Right atrium auricular region (tissue), 2 donors: ENCODE data around the gene TLL1. TPM values are rescaled to one million over a fixed set of nuclear protein-coding genes. Genes with fewer than 3 reads are reported as not detected.

ENCODE experiments used
- DNase-seq: peaks from one replicate; pipeline ENCODE4 v3.0.0-alpha.2; 2019; ENCODE audit warnings: low spot score
- H3K27ac ChIP-seq, 2 donors: fragments of 200-600 bp; sonication (generic); 1 replicate in 1 of 2; 2 replicates in 1 of 2; pipeline ENCODE4 v1.5.1; 2016 to 2019
- H3K27me3 ChIP-seq, 2 donors: fragments of 200-600 bp; sonication (generic); one replicate each; pipeline versions ENCODE4 v1.5.1 to v1.6.0; 2017 to 2019
- H3K36me3 ChIP-seq: fragments of 200-600 bp; sonication (generic); one replicate; pipeline ENCODE4 v1.5.1; 2016
- H3K4me1 ChIP-seq, 2 donors: fragments of 200-600 bp; sonication (generic); one replicate each; pipeline versions ENCODE4 v1.5.1 to v1.6.0; 2017 to 2019
- H3K4me3 ChIP-seq, 2 donors: fragments of 200-600 bp; sonication (generic); 1 replicate in 1 of 2; 2 replicates in 1 of 2; pipeline ENCODE4 v1.5.1; 2017 to 2019; ENCODE audit warnings: mild to moderate bottlenecking in 1 of 2, moderate library complexity in 1 of 2
- H3K9me3 ChIP-seq, 2 donors: fragments of 200-600 bp; sonication (generic); one replicate each; pipeline ENCODE4 v1.5.1; 2019
- total RNA-seq, 2 donors: library from RNA; depleted of rRNA; stranded (reverse); fragments of >200 nt; gene quantifications; one replicate each; pipeline ENCODE4 v1.1.0, GENCODE V29; 2016
- TF ChIP-seq, protein P1 (sequence below), 2 donors: fragments of 200-600 bp; sonication (generic); IDR thresholded peaks; one replicate each; pipeline ENCODE4 v1.5.1; 2019; ENCODE audit warnings: antibody characterized with exemption in 2 of 2

TLL1 gene
- total RNA-seq, 2 donors from 2014 or later: 1.7 to 4.4 TPM

DNA sequence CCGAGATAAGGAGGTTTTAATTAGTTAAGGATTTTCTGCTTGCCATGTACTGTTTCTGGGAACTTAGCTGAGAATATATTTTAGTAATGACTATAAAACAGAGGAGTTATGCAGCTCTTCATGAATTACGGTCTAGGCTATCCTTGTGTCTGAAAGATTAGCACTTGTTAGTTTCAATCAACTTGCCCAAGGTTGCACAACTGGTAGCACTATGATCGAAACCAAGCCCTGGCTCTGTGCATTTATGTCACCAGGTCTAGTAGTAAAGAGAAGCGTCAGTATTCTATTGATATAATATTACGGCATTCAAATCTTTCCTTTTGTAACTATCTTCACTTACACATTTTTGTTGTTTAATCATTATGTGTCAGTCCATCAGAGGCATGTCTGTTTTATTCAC is 176.0 kb downstream of the TLL1 start:
- Histone ChIP-seq H3K4me1 (no peaks in the 10 kb centered on the region), H3K27me3 (no peaks in the 10 kb centered on the region), H3K4me3 (no peak overlapping the region), H3K27ac (no peak overlapping the region), H3K36me3 (no peaks in the 10 kb centered on the region), H3K9me3 (no peaks in the 10 kb centered on the region)
- no peak for DNase-seq
- TF ChIP-seq, protein P1, sequence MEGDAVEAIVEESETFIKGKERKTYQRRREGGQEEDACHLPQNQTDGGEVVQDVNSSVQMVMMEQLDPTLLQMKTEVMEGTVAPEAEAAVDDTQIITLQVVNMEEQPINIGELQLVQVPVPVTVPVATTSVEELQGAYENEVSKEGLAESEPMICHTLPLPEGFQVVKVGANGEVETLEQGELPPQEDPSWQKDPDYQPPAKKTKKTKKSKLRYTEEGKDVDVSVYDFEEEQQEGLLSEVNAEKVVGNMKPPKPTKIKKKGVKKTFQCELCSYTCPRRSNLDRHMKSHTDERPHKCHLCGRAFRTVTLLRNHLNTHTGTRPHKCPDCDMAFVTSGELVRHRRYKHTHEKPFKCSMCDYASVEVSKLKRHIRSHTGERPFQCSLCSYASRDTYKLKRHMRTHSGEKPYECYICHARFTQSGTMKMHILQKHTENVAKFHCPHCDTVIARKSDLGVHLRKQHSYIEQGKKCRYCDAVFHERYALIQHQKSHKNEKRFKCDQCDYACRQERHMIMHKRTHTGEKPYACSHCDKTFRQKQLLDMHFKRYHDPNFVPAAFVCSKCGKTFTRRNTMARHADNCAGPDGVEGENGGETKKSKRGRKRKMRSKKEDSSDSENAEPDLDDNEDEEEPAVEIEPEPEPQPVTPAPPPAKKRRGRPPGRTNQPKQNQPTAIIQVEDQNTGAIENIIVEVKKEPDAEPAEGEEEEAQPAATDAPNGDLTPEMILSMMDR (IDR thresholded peaks at IDR 0.05): no peak

DNA sequence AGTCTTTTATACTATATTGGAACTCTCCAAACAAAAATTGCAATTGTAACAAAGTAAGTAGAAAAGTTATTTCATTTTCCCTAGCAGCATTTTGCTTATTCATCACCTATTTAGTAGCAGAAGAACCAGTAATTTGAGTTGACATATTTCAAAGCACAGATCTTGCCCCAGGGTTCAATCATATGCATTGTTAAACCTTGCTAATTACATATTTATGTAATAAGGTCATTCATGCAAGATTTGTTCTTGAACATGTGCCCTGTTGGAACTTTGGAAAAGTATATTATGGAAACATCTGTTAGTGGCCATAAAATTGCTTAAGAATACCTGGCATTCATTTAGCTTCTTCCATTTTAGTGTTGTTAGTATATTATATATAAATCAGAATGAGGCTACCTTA is 191.7 kb downstream of the TLL1 start:
- no peak for DNase-seq
- Histone ChIP-seq H3K4me3 (no peak overlapping the region), H3K36me3 (no peaks in the 10 kb centered on the region), H3K9me3 (no peaks in the 10 kb centered on the region), H3K27me3 (no peaks in the 10 kb centered on the region), H3K4me1 (no peaks in the 10 kb centered on the region), H3K27ac (no peak overlapping the region)
- TF ChIP-seq, protein P1 (IDR thresholded peaks at IDR 0.05): no peak

DNA sequence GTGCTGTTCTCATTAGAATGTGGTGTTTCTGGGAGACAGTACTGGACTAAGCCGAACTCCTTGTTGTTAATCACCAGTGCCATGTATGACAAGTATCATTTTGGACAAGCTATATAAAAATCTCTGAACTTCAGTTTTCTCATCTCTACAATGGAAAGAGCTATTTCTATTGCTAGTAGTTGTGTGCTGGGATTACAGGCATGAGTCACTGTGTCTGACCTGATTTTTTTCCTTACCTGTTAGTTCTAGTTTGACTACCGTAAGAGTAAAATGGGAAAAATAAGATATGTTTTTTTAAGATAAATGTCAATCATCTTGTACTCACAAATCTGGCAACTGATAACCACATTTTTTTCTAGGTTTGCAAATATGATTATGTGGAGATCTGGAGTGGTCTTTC is 192.3 kb downstream of the TLL1 start:
- Histone ChIP-seq H3K27ac (no peak overlapping the region), H3K9me3 (no peaks in the 10 kb centered on the region), H3K4me1 (no peaks in the 10 kb centered on the region), H3K27me3 (no peaks in the 10 kb centered on the region), H3K36me3 (no peaks in the 10 kb centered on the region), H3K4me3 (no peak overlapping the region)
- TF ChIP-seq, protein P1 (IDR thresholded peaks at IDR 0.05): no peak
- DNase-seq: no peak

DNA sequence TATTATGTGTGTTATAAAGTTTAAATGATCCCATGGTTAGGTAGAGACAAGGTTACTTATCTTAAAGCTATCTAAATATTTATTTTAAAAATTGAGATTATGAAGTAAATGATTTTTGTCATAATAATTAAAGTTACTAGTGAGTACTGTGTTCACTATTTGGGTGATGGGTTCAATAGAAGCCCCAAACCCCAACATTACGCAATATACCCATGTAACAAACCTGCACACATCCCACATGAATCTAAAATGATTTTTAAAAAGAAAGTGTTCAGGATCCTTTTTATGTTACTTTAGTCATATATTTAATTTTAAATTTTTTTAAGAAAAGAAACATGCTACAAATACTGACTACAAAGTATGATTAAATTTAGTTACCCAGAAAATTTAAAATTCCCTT is 193.9 kb downstream of the TLL1 start:
- no peak for DNase-seq
- Histone ChIP-seq H3K4me3 (no peak overlapping the region), H3K27ac (no peak overlapping the region), H3K27me3 (no peaks in the 10 kb centered on the region), H3K4me1 (no peaks in the 10 kb centered on the region), H3K36me3 (no peaks in the 10 kb centered on the region), H3K9me3 (no peaks in the 10 kb centered on the region)
- TF ChIP-seq, protein P1 (IDR thresholded peaks at IDR 0.05): no peak

DNA sequence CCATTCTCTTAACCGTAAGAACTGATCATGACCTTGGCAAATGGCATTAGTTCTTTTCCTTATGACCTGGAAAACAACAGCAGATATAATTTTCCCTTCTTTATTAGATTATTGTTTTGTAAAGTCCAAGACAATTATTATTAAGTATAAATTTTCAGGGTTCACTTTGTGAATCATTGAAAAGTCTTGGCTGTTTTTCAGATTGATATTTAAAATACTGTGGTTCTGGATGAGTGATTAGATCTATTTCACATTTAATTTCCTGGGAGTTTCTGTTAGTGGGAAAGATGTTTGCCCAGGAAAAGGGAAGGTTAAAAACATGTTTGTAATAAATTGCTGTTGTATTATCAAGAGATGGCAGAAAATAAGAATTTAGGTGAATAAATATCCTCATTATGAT is 194.9 kb downstream of the TLL1 start:
- DNase-seq: no peak
- TF ChIP-seq, protein P1 (IDR thresholded peaks at IDR 0.05): no peak
- no peak overlapping the region for H3K4me3 ChIP-seq
- H3K27ac ChIP-seq: no peak overlapping the region
- H3K4me1 ChIP-seq: no peaks in the 10 kb centered on the region
- no peaks in the 10 kb centered on the region for H3K36me3 ChIP-seq
- no peaks in the 10 kb centered on the region for H3K27me3 ChIP-seq
- H3K9me3 ChIP-seq: no peaks in the 10 kb centered on the region

DNA sequence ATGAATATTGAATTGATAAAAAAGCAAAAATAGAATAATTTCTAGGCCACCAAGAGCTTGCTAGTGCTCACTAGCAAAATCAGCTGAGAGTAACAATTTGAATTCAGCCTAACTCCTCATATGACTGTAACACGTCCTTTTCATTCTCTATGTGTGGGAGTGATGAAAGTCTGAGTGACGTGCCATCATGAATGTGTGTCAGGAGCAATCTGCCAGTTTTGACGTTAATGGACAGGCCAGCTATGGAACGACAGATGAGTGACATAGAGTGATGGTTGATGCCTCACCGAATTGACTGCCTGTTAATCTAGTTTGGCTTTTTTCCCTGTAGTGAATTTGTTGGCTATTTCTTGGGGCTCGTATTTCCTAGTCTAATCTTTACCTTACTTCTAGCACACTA is 200.7 kb downstream of the TLL1 start:
- no peak overlapping the region for H3K4me3 ChIP-seq
- no peaks in the 10 kb centered on the region for H3K27me3 ChIP-seq
- H3K27ac ChIP-seq: no peak overlapping the region
- DNase-seq: no peak
- TF ChIP-seq, protein P1 (IDR thresholded peaks at IDR 0.05): no peak
- no peaks in the 10 kb centered on the region for H3K4me1 ChIP-seq
- H3K36me3 ChIP-seq: no peaks in the 10 kb centered on the region
- H3K9me3 ChIP-seq: no peaks in the 10 kb centered on the region
